GM12892 (cell line): Measurements from ENCODE around the gene PVALEF.

Experiments used
- POLR2A ChIP-seq: IDR thresholded peaks from 2 replicates; pipeline ENCODE4 v1.6.1; 2011; ENCODE audit warnings: low read depth, low read length, control low read depth
- POLR2AphosphoS5 ChIP-seq: IDR thresholded peaks from 2 replicates; pipeline ENCODE4 v1.6.1; 2011; ENCODE audit warnings: low read depth, low read length, control low read depth
- TAF1 ChIP-seq: IDR thresholded peaks from 2 replicates; pipeline ENCODE4 v1.6.1; 2011; ENCODE audit warnings: low read depth, mild to moderate bottlenecking, control low read depth, low read length, borderline replicate concordance

DNA sequence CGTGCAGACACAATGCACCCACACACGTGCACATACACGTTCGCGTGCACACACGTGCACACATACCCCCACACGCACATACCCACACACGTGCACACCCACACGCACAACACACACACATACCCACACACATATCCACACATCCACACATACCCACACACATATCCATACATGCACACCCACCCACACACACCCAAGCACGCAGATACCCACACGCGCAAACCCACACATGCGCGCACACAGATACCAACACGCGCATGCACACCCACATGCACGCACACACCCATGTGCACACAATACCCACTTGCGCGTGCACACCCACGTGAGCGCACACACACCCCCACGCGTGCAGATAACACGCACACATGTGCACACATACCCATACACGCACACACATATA, 26.8 kb upstream of the PVALEF start:
- TF ChIP-seq POLR2A (no peak), TAF1 (no peak), POLR2AphosphoS5 (no peak)
